SKM-1 treated with dmso at 0.1 percent for 144 hours (cell line): ENCODE measurements around the gene RNF187.

ENCODE experiments used
- DNase-seq: peaks from one replicate; lab custom pipeline; 2025; ENCODE audit not compliant: unreplicated experiment; lab: John Stamatoyannopoulos, UW

RNF187 gene

DNA sequence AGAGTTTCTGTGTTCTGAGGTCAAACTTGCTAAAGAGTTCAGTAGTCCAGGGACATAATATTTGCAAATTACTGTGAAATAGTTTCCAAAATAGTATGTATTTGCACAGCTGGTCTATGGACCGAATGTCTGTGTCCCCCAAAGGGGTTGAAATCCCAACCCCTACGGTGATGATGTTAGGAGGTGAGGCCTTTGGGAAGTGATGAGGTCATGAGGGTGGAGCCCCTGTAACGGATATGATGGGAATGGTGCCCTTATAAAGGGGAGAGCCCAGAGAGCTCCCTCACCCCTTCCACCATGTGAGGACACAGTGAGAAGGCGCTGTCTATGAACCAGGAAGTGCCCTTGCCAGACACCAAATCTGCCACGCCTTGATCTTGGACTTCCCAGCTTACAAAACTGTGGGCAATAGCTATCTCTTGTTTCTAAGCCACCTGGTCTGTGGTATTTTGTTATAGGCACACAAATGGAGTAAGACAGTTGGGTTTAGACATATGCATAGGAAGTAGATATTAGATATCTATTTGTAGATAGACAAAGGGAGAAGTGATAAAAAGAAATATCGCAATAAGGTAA is 21.7 kb downstream of the RNF187 start:
- no peak for DNase-seq

GRCh38 chr1:228510101-228510802 is 23.1 kb downstream of the RNF187 start:
- no peak for DNase-seq

DNA sequence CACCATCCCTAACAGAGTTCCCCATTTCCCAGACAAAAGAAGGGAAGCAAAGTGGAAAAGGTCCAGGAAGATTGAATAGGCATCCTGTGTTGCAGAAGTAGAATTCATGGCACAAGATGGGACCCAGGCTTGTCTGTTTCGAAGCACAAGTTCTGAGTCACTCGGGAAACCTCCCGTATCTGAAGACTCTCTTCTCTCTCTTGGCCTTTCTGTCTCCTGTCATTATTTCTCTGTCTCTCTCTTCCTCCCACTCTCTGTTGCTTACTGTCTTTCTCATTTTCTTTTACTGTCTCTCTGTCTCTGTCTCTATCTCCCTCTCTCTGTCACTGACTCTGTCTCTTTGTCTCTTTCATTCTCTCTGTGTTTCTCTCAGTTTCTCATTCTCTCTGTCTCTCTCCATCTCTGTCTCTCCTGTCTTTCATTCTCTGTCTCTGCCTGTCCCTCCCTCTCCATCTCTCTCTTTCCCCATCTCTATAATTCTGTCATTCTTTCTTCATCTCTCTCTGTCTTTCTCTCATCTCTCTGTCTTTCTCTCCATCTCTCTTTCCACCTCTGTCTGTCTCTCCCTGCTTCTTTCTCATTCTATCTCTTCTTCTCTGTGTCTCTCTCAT is 23.7 kb downstream of the RNF187 start:
- DNase-seq, result no peak

- DNase-seq, result no peak
These were observed 24.6 kb downstream of the RNF187 start for GRCh38 chr1:228511546-228512445.

- no peak for DNase-seq
These were observed 25.6 kb downstream of the RNF187 start for GRCh38 chr1:228512781-228513198.

- DNase-seq, result no peak
These were observed 26.2 kb downstream of the RNF187 start for GRCh38 chr1:228513236-228513900.

DNA sequence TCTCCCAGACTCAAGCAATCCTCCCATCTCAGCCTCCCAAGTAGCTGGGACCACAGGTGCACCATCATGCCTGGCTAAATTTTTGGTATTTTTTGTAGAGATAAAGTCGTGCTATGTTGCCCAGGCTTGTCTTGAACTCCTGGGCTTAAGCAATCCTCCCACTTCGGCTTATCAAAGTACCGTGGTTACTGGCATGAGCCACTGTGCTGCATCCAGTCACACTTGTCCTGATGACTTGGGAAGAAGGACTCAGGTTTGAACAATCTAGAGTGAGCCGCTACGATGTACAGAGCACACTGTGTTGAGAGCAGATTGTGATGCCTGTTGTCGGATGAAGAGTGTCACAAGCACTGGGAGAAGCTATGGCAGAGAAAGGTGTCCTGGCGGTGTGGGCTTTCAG is 27.2 kb downstream of the RNF187 start:
- no peak for DNase-seq

DNA sequence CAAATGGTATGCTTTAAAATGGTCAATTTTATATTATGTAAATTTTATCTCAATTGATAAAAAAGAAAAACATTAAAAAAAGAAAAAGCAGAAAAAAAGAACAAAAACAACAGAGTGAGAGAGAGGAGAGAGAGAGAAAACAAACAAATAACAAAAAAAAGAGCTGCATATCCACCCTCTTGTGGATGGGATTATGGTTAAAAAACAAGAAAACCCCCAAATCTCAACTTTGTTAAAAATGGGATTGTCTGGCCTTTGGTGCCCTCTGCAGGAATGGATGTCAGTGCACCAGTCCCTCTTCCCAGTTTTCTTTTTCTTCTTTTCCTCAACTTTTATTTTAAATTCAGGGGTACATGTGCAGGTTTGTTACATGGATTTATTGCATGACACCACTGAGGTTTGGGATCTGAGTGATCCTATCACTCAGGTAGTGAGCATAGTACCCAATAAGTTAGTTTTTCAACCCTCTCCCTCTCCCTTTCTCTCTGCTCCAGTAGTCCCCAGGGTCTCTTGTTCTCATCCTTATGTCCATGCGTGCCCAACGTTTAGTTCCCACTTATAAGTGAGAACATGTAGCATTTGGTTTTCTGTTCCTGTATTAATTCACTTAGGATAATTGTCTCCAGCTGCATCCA is 28.1 kb downstream of the RNF187 start:
- DNase-seq, result peak; percentile 40

DNA sequence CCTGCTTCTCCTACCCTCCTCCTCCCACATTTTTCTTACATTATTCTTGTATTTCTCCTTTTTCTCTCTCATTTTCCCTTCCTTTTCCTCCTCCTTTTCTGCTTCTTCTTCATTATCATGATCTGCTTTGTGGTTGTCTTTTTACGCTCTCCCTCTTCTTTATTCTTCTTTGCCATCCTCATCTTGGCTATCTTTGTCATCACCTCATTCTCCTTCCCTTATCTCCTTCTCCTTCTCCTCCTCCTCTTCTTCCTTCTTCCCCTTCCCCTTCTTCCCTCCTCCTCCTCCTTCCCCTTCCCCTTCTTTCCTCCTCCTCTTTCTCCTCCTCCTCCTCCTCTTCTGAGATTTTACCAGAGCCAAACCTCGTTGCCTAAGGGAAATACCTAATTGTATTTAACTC is 30.5 kb downstream of the RNF187 start:
- no peak for DNase-seq

DNA sequence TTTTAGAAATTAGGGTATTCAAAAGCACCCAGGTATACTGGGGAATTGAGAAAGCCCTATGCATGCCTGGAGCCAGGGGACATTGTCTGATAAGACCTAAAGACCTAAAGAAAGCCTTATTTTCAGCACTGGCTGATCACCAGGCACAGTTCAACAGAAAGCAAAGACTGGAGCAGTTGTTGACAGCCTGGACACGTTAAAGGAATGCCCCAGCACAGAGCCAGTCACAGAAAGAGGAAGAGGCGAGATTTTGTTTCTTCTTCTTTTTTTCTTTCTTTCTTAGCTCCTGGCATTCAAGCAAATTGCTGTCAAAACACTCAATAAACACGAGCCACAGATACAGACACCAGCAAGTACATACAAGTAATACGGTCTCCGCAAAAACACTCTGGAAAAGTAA is 40.4 kb downstream of the RNF187 start:
- DNase-seq, result peak; percentile 17

DNA sequence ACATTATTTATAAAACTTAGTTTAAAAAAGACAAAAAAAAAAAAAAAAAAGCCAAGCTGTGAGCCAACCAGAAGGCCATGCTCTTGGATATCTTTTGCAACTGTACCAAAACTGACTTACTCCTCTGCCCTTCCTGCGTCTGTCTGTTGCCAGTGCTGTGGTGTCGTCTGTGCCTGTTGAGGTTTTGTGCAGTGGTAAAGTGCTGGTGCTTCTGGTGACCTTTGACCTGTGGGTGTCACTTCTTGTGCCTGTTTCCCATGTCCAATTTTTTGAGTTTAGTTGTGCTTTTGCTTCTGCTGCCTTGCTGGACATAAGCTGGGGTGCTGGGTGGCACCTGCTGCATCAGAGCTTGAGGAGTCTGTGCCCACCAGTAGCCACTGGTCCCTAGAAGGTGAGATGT is 41.4 kb downstream of the RNF187 start:
- no peak for DNase-seq

DNA sequence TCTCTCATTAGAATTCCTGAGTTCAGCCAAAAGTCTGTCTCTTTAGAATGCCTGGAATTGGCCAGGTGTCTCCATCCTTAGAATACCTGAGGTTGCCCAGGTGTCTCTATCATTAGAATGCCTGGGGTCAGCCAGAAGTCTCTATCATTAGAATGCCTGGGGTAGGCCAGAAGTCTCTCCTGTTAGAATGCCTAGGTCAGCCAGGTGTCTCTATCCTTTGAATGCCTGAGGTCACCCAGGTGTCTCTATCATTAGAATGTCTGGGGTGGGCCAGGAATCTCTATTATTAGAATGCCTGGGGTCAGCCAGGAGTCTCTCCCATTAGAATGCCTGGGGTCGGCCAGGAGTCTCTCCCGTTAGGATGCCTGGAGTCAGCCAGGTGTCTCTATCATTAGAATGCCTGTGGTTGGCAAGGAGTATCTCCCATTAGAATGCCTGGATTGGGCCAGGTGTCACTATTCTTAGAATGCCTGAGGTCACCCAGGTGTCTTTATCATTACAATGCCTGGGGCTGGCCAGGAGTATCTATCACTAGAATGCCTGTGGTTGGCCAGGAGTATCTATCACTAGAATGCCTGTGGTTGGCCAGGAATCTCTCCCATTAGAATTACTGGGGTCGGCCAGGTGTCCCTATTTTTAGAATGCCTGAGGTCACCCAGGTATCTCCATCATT is 43.0 kb downstream of the RNF187 start:
- DNase-seq, result no peak

DNA sequence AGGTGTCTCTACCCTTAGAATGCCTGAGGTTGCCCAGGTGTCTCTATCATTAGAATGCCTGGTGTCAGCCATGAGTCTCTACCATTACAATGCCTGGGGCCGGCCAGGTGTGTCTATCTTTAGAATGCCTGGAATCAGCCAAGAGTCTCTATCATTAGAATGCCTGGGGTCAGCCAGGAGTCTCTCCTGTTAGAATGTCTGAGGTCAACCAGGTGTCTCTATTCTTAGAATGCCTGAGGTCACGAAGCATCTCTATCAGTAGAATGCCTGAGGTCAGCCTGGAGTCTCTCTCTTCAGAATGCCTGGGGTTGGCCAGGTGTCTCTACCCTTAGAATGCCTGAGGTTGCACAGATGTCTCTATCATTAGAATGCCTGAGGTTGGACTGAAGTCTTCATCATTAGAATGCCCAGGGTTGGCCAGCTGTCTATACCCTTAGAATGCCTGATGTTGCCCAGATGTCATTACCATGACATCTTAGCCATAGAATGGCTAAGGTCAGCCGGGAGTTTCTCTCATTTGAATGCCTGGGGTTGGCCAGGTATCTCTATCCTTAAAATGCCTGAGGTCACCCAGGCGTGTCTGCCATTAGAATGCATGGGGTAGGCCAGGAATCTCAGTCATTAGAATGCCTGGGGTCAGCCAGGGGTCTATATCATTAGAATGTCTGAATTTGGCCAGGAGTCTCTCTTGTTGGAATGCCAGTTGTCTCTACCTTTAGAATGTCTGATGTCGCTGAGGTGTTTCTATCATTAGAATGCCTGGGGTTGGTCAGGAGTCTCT is 44.0 kb downstream of the RNF187 start:
- DNase-seq, result no peak

GRCh38 chr1:228538831-228539230 is 51.6 kb downstream of the RNF187 start:
- no peak for DNase-seq

DNA sequence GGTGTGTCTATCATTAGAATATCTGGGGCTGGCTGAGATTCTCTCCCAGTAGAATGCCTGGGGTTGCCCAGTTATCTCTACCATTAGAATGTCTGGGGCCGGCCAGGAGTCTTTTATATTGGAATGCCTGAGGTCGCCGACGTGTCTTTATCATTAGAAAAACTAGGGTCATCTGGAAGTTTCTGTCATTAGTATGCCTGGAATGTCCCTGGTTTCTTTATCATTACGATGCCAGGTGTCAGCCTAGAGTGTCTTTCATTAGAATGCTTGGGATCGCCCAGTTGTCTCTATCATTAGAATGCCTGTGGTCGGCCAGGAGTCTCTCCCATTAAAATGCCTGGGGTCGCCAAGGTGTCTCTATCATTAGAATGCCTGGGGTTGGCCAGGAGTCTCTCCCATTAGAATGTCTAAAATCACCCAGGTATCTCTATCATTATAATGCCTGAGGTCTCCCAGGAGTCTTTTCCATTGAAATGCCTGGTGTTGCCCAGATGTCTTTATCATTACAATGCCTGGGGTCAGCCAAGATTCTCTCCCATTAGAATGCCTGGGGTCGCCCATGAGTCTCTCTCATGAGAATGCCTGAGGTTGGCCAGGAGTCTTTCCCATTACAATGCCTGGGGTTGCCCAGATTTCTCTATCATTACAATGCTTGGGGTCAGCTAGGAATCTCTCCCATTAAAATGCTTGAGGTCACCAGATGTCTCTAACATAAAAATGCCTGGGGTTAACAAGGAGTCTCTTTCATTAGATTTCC is 53.2 kb downstream of the RNF187 start:
- no peak for DNase-seq

- DNase-seq, result no peak
These were observed 54.5 kb downstream of the RNF187 start for GRCh38 chr1:228541725-228542124.

DNA sequence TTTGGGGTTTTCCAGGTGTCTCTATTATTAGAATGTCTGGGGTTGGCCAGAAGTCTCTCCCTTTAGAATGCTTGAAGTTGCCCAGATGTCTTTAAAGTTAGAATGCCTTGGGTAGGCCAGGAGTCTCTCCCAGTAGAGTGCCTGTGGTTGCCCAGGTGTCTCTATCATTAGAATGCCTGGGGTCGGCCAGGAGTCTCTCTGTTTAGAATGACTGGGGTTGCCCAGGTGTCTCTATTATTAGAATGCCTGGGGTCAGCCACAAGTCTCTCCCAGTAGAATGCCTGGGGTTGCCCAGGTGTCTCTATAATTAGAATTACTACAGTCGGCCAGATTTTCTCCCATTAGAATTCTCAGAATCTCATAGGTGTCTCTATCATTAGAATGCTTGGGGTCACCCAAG is 55.2 kb downstream of the RNF187 start:
- DNase-seq, result no peak

DNA sequence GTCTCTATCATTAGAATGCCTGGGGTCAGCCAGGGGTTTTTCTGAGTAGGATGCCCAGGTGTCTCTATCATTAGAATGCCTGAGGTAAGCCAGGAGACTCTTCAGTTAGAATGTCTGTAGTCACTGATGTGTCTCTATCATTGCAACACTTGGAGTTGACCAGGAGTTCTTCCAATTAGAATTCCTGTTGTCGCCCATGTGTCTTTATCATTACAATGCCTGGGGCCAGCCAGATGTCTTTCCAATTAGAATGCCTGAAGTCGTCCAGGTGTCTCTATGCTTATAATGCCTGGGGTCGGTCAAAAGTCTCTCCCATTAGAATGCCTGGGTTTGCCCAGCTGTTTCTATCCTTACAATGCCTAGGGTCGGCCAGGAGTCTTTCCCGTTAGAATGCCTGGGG is 55.8 kb downstream of the RNF187 start:
- DNase-seq, result no peak

DNA sequence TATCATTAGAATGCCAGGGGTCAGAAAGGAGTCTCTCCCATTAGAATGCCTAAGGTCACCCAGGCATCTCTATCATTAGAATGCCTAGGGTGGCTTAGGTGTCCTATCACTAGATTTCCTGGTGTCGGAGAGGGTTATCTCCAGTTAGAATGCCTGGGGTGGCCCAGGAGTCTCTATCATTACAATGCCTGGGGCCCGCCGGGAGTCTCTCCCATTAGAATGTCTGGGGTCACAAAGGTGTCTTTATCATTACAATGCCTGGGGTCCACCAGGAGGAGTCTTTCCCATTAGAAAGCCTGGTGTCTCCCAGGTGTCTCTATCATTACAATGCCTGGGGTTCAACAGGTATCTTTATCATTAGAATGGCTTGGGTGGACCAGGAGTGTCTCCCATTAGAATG is 56.2 kb downstream of the RNF187 start:
- no peak for DNase-seq
